Activated naive CD4-positive, alpha-beta T cell treated with anti-CD3 and anti-CD28 coated beads, Interleukin-2, amount 10 ng/mL, durations not matched to agents 7 days and 5 days (primary cell): Measurements from ENCODE around the gene AFF3.

ENCODE experiments used
- CTCF ChIA-PET: fragments of 350-600 bp; sonication (Branson Sonifier 250); formaldehyde crosslinking; loops from one replicate; lab custom pipeline; 2021; ENCODE audit warnings: antibody characterized with exemption; lab: Charles Lee
- DNase-seq: peaks from one replicate; pipeline ENCODE4 v3.0.0-alpha.2; 2020
- H3K27ac Mint-ChIP-seq: one replicate; pipeline ENCODE4 v1.8.0; 2021; ENCODE audit warnings: mild to moderate bottlenecking, moderate library complexity, mixed read lengths
- H3K27me3 Mint-ChIP-seq: one replicate; pipeline ENCODE4 v1.8.0; 2021; ENCODE audit warnings: mild to moderate bottlenecking, mixed read lengths
- H3K36me3 Mint-ChIP-seq: one replicate; pipeline ENCODE4 v1.8.0; 2021; ENCODE audit warnings: mixed read lengths
- H3K4me1 Mint-ChIP-seq: one replicate; pipeline ENCODE4 v1.8.0; 2021; ENCODE audit warnings: mixed read lengths
- H3K4me3 Mint-ChIP-seq: one replicate; pipeline ENCODE4 v1.8.0; 2021; ENCODE audit warnings: mild to moderate bottlenecking, moderate library complexity, mixed read lengths
- H3K9me3 Mint-ChIP-seq: one replicate; pipeline ENCODE4 v1.8.0; 2021; ENCODE audit warnings: mixed read lengths

AFF3 gene

DNA sequence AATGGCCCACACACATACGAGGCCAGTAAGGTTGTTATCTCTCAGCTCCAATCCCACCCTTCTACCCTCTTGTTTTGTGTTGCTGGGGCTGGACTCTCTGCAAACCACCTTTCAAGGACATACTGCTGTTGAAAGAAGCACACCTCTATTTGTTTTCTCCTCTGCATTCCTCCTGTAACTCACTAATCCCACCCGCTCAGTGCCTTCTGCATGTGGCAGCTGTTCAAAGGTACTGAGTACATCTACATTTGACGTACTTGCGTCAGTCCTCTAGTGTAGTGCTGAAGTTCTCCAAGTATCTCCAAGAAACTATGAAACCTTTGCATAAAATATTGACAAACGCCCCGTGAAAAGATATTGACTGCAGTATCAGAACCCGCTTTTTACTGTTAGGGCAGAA lies 310.6 kb downstream of the AFF3 start:
- Mint-ChIP-seq H3K4me1 (peaks cover 15% of the 10 kb centered on the region), H3K4me3 (no peak overlapping the region), H3K27ac (no peak overlapping the region), H3K36me3 (peaks cover 6% of the 10 kb centered on the region), H3K27me3 (peaks cover 3% of the 10 kb centered on the region), H3K9me3 (peaks cover 3% of the 10 kb centered on the region)
- CTCF ChIA-PET, result no interaction called here
- DNase-seq, result no peak

GRCh38 chr2:99827296-99827999 lies 314.9 kb downstream of the AFF3 start:
- CTCF ChIA-PET, result no interaction called here
- Mint-ChIP-seq H3K27me3 (peaks cover 3% of the 10 kb centered on the region), H3K36me3 (peaks cover 6% of the 10 kb centered on the region), H3K4me3 (no peak overlapping the region), H3K4me1 (peaks cover 21% of the 10 kb centered on the region), H3K27ac (peak overlapping the region; percentile 76), H3K9me3 (peaks cover 3% of the 10 kb centered on the region)
- peak; percentile 53 for DNase-seq

DNA sequence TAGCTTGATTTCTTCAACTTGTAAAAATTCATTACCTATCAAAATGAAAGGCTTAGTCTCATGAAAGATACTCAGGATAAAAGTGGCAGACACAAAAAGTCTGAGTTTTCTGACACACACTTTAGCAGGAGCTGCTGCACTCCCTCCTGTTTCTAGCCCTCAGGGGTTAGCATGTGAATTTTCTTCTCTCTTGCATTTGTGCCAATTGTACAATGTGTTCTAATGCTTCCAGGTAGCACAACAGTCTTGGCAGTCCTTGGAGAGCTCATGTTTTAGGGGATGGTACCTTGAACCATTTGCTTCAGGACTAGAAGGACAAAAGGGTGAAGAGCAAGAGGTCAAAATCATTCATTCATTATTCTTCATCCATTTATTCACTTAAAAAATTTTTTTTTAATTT lies 316.8 kb downstream of the AFF3 start:
- DNase-seq, result no peak
- peaks cover 6% of the 10 kb centered on the region for H3K36me3 Mint-ChIP-seq
- H3K27me3 Mint-ChIP-seq, result peaks cover 3% of the 10 kb centered on the region
- peaks cover 21% of the 10 kb centered on the region for H3K4me1 Mint-ChIP-seq
- H3K27ac Mint-ChIP-seq, result no peak overlapping the region
- peaks cover 3% of the 10 kb centered on the region for H3K9me3 Mint-ChIP-seq
- H3K4me3 Mint-ChIP-seq, result no peak overlapping the region
- CTCF ChIA-PET, result no interaction called here

DNA sequence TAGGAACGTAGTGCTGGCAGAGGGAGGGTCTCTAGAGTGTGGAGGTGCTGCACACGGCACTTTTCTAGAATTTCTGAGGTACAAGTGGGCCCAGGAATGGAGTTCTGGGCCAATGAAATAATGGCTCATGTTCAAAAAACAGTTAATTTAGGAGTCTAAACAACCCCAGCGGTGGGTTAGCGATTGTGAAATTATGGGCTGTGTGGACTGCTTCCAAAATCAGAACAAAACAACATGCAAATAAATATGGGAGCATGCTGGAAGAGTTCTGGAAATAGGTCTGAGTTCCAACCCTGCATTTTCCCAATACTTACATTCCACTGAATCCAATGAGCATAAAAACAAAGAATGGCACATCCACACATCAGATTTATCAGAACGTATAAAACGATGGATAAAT lies 317.6 kb downstream of the AFF3 start:
- CTCF ChIA-PET, result no interaction called here

GRCh38 chr2:99822474-99823207 lies 319.7 kb downstream of the AFF3 start:
- Mint-ChIP-seq H3K27me3 (no peaks in the 10 kb centered on the region), H3K27ac (no peak overlapping the region), H3K4me1 (peaks cover 14% of the 10 kb centered on the region), H3K36me3 (no peaks in the 10 kb centered on the region), H3K4me3 (no peak overlapping the region), H3K9me3 (no peaks in the 10 kb centered on the region)
- no peak for DNase-seq
- CTCF ChIA-PET, result no interaction called here

More for the DNA sequence above, 317.6 kb downstream of the AFF3 start:
- Mint-ChIP-seq H3K4me1 (peaks cover 21% of the 10 kb centered on the region), H3K27me3 (peaks cover 3% of the 10 kb centered on the region), H3K36me3 (peaks cover 6% of the 10 kb centered on the region), H3K27ac (no peak overlapping the region), H3K4me3 (no peak overlapping the region), H3K9me3 (peaks cover 3% of the 10 kb centered on the region)
- DNase-seq, result no peak

GRCh38 chr2:99821984-99822383 lies 320.4 kb downstream of the AFF3 start:
- H3K27ac Mint-ChIP-seq, result no peak overlapping the region
- H3K4me3 Mint-ChIP-seq, result no peak overlapping the region
- peaks cover 8% of the 10 kb centered on the region for H3K4me1 Mint-ChIP-seq
- DNase-seq, result no peak
- no peaks in the 10 kb centered on the region for H3K9me3 Mint-ChIP-seq
- CTCF ChIA-PET, result interaction anchor here (0.9 kb wide), 1 partner anchor 18 kb away, joined by 3 read pairs; no protein-coding TSS in a partner anchor
- H3K27me3 Mint-ChIP-seq, result no peaks in the 10 kb centered on the region
- no peaks in the 10 kb centered on the region for H3K36me3 Mint-ChIP-seq

DNA sequence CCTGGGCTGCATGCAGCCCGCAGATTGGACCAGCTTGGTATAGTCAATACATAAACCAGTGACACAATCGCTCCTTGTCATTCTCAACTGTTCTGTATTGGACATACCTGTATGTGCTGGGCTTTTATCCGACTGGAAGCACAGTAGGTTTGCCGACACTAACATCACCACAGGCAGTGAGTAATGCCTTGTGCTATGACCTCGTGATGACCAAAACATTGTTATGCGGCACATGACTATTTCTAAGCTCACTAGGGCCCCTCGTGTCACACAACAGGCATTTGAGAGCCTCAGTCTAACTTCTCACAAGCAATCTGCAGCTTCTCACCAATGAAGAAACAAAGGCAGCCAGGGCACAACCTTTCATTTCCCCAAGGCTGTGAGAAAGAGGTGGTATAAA lies 320.8 kb downstream of the AFF3 start:
- Mint-ChIP-seq H3K27me3 (no peaks in the 10 kb centered on the region), H3K4me3 (no peak overlapping the region), H3K36me3 (no peaks in the 10 kb centered on the region), H3K9me3 (no peaks in the 10 kb centered on the region), H3K27ac (no peak overlapping the region), H3K4me1 (peaks cover 4% of the 10 kb centered on the region)
- CTCF ChIA-PET, result interaction anchor here (0.5 to 0.9 kb wide), 3 partner anchors 19 to 289 kb away, joined by 3 read pairs; no protein-coding TSS in a partner anchor
- no peak for DNase-seq

DNA sequence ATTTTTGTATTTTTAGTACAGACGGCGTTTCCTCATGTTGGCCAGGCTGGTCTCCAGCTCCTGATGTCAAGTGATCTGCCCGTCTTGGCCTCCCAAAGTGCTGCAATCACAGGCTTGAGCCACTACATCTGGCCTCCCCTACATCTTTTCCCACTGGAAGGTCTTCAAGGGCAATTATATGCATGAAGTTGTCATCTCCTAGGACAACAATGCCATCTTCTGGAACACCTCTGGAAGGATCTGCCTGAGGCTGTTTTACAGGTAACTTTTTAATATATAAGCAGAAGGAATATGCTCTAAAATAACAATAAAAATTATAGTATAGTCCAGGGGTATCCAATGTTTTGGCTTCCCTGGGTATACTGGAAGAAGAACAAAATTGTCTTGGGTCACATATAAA lies 321.4 kb downstream of the AFF3 start:
- CTCF ChIA-PET, result interaction anchor here (0.5 to 2.4 kb wide), 5 partner anchors 19 to 289 kb away, joined by 3 to 8 read pairs (median 3); no protein-coding TSS in a partner anchor
- no peaks in the 10 kb centered on the region for H3K36me3 Mint-ChIP-seq
- no peaks in the 10 kb centered on the region for H3K9me3 Mint-ChIP-seq

GRCh38 chr2:99819766-99820165 lies 322.6 kb downstream of the AFF3 start:
- Mint-ChIP-seq H3K36me3 (no peaks in the 10 kb centered on the region), H3K4me1 (no peaks in the 10 kb centered on the region), H3K27ac (no peak overlapping the region), H3K9me3 (no peaks in the 10 kb centered on the region), H3K27me3 (no peaks in the 10 kb centered on the region), H3K4me3 (no peak overlapping the region)
- CTCF ChIA-PET, result interaction anchor here (0.7 to 2.4 kb wide), 7 partner anchors 23 to 443 kb away, joined by 3 to 23 read pairs (median 7); no protein-coding TSS in a partner anchor
- DNase-seq, result no peak

More for the DNA sequence above, 321.4 kb downstream of the AFF3 start:
- no peak overlapping the region for H3K27ac Mint-ChIP-seq
- no peaks in the 10 kb centered on the region for H3K4me1 Mint-ChIP-seq
- no peak for DNase-seq
- H3K27me3 Mint-ChIP-seq, result no peaks in the 10 kb centered on the region
- H3K4me3 Mint-ChIP-seq, result no peak overlapping the region

GRCh38 chr2:99818842-99819241 lies 323.5 kb downstream of the AFF3 start:
- no peaks in the 10 kb centered on the region for H3K4me1 Mint-ChIP-seq
- CTCF ChIA-PET, result interaction anchor here (0.7 to 2.4 kb wide), 10 partner anchors 24 to 429 kb away, joined by 3 to 23 read pairs (median 6); no protein-coding TSS in a partner anchor
- no peaks in the 10 kb centered on the region for H3K9me3 Mint-ChIP-seq
- H3K27me3 Mint-ChIP-seq, result peaks cover 4% of the 10 kb centered on the region
- no peak overlapping the region for H3K4me3 Mint-ChIP-seq
- no peak overlapping the region for H3K27ac Mint-ChIP-seq
- no peaks in the 10 kb centered on the region for H3K36me3 Mint-ChIP-seq
- no peak for DNase-seq

DNA sequence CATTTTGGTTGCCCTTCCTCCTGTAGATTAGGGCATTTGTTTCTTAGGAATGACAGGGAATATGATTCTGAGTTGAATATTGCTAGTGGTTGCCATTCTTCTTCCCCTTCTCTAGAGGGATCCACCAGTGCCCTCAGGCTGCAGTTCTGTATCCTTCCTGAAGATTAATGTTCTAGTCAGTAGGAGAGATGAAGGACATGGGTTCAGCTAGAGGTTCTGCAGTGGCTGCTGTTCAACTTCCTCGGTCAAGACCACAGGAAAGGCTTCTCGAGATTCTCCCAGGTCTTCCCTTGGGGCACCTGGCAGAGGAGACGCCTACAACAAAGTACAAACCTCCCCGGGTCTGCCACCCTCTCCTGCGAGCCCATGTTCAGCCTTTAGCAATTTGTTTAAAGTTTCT lies 325.5 kb downstream of the AFF3 start:
- H3K36me3 Mint-ChIP-seq, result no peaks in the 10 kb centered on the region
- H3K27me3 Mint-ChIP-seq, result peaks cover 4% of the 10 kb centered on the region
- H3K27ac Mint-ChIP-seq, result no peak overlapping the region
- CTCF ChIA-PET, result interaction anchor here (1.0 kb wide), 1 partner anchor 258 kb away, joined by 3 read pairs; no protein-coding TSS in a partner anchor
- no peaks in the 10 kb centered on the region for H3K4me1 Mint-ChIP-seq
- no peak for DNase-seq
- no peaks in the 10 kb centered on the region for H3K9me3 Mint-ChIP-seq
- H3K4me3 Mint-ChIP-seq, result no peak overlapping the region

- H3K4me3 Mint-ChIP-seq, result no peak overlapping the region
- CTCF ChIA-PET, result no interaction called here
- H3K27ac Mint-ChIP-seq, result no peak overlapping the region
- H3K36me3 Mint-ChIP-seq, result no peaks in the 10 kb centered on the region
- H3K9me3 Mint-ChIP-seq, result no peaks in the 10 kb centered on the region
- no peak for DNase-seq
- H3K4me1 Mint-ChIP-seq, result no peaks in the 10 kb centered on the region
- H3K27me3 Mint-ChIP-seq, result peaks cover 4% of the 10 kb centered on the region
These were observed 330.0 kb downstream of the AFF3 start for GRCh38 chr2:99812426-99812825.

GRCh38 chr2:99811544-99811943 lies 330.8 kb downstream of the AFF3 start:
- H3K9me3 Mint-ChIP-seq, result no peaks in the 10 kb centered on the region
- H3K27me3 Mint-ChIP-seq, result peaks cover 4% of the 10 kb centered on the region
- DNase-seq, result no peak
- no peaks in the 10 kb centered on the region for H3K4me1 Mint-ChIP-seq
- CTCF ChIA-PET, result no interaction called here
- H3K36me3 Mint-ChIP-seq, result no peaks in the 10 kb centered on the region
- H3K27ac Mint-ChIP-seq, result no peak overlapping the region
- no peak overlapping the region for H3K4me3 Mint-ChIP-seq

DNA sequence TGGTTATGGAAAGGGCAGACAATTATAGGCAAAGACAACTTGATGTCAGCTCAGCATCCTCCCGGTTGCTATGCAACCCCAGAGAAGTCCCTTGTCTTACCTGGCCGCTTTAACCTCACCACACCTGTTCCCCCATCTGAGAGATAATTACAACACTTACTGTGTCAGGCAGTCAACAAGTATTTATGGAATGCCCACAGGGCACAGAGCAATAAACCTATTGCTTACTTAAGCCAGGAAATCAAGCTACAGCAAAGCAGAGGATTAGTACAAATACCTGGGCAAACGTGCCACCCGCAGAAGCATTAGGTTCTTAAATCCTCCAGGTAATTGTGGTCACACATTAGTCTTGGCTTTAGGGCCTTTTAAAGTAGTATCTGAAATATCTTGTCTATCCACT lies 332.2 kb downstream of the AFF3 start:
- no peak overlapping the region for H3K4me3 Mint-ChIP-seq

More for the DNA sequence above, 332.2 kb downstream of the AFF3 start:
- Mint-ChIP-seq H3K36me3 (no peaks in the 10 kb centered on the region), H3K4me1 (no peaks in the 10 kb centered on the region), H3K27me3 (peaks cover 4% of the 10 kb centered on the region), H3K9me3 (no peaks in the 10 kb centered on the region), H3K27ac (no peak overlapping the region)
- no peak for DNase-seq
- CTCF ChIA-PET, result no interaction called here
